IPS-18c (cell line): Measurements from ENCODE around the gene LRG1.
A peak's percentile ranks its signal among the peaks of the same experiment; 100 is the strongest.
"Not testable (repeated sequence)": the region's sequence is repeated elsewhere in the genome, so short reads cannot be mapped to it uniquely, and the experiment has no call there.

Experiments used
- H3K4me3 ChIP-seq: 2 replicates; pipeline ENCODE4 v1.7.0; 2013; ENCODE audit warnings: low read depth, mild to moderate bottlenecking, low read length, moderate library complexity; ENCODE audit not compliant: insufficient read depth
- H3K9me3 ChIP-seq: one replicate; pipeline ENCODE4 v1.6.1; 2013; ENCODE audit warnings: mild to moderate bottlenecking, low read length, moderate library complexity; ENCODE audit not compliant: control insufficient read depth, insufficient read depth

The LRG1 gene

DNA sequence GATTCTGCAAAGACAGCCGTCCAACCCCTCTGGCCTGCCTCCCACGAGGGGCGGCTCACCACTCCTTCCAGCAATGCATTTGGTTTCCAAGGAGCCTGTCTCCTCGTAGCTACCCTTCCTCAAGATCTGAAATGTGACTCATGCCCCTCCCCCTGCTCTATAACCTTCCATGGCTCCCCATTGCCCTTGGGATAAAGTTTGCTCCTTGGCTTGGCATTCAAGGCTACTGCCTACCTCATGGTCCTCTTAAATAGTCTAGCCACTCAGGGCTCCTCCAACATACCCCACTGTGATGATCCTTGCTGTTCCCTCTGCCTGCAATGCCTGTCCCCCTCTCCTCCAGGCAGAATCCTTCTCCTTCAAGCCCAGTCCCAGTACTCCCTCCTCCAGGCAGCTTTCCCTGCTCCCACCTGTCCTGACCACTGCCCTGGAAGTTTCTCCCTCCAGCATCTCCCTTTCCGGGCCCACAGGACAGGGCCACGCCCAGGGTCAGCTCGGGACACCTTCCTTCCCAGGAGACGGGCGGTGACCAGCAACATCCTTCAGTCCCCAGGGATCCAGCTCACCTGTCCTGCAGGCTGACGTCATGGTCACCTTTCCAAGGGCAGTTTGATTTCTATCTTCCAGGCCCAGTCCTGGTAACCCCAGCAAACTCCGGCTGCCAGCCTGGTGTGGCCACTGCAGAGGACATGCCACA lies 38.9 kb upstream of the LRG1 start:
- Histone ChIP-seq H3K9me3 (no peaks in the 10 kb centered on the region), H3K4me3 (no peak overlapping the region; the same call in 1 of the 2 replicates)

DNA sequence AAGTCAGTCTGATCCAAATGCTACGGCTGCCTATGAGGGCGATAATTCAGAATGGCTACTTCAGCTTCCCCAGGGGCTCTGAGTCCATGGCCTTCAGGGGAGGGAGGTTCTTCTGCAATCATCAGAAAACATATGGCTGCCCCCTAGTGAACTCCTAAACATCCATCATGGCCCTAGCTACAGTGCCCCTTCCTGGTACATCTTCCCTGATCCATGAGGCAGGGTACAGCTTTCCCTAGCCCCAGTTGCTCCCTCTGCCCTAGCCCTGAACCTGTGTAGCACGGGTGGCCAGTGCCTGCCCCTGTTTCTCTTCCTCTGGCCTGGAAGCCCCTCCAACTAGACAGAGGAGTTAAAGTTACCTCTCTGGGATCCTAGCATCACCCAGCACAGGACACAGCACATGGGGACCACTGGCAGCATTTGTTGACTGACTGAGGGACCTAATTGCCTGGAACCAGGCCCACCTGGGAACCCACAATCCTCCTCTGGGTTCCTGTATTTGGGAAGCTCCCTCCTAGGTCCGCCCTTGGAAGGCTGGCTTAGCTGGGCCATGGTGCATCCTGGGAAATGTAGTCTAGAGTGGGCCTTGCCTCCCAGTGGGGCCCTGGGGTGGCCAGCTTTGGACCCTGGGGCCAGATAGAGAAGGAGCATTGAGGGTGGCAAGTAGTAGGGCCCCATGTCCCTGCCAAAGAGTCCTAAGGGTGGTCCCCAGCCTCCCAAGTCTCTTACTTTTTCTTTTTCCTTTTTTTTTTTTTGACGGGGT lies 37.4 kb upstream of the LRG1 start:
- H3K4me3 ChIP-seq = no peak overlapping the region
- no peaks in the 10 kb centered on the region for H3K9me3 ChIP-seq

DNA sequence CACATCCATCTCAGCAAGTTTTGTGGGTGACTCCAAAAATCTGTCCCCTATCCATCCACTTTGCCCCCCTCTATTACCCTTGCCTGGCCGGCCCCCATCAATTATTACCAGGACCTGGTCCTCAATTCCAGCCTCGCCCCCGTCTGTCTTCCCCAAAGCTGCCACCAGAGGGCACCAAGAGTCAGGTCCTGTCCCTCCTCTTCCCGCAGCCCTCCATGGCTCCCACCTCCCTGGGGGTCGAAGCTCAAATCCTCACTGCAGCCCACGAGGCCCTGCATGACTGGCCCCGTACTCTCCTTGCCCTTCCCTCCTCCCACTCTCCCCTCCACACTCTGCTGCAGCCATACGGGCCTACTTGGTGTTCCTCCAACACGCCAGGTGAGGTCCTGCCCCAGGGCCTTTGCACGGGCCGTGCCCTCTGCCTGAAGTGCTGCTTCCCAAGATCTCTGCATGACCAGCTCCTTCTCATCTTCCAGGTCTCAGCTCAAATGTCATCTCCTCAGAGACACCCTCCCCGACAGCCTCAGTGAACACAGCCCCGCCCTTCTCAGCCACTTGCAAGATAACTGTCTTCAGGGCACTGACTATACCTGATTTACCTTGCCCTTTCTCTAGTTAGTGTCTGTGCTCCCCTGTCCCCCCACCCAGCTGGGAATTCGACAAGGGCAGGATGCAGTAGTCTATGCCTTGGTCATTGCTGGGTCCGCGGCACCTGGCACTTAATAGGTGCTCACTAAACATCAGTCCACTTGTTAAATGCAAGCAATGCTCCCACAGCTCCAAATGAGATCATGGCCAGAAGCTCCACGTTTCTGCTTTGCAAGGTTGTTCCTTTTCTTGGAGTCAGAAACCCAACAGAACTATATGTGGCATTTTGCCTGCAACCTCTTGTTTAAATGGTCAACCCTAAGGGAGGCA lies 36.4 kb upstream of the LRG1 start:
- H3K9me3 ChIP-seq = no peaks in the 10 kb centered on the region
- no peak overlapping the region for H3K4me3 ChIP-seq

DNA sequence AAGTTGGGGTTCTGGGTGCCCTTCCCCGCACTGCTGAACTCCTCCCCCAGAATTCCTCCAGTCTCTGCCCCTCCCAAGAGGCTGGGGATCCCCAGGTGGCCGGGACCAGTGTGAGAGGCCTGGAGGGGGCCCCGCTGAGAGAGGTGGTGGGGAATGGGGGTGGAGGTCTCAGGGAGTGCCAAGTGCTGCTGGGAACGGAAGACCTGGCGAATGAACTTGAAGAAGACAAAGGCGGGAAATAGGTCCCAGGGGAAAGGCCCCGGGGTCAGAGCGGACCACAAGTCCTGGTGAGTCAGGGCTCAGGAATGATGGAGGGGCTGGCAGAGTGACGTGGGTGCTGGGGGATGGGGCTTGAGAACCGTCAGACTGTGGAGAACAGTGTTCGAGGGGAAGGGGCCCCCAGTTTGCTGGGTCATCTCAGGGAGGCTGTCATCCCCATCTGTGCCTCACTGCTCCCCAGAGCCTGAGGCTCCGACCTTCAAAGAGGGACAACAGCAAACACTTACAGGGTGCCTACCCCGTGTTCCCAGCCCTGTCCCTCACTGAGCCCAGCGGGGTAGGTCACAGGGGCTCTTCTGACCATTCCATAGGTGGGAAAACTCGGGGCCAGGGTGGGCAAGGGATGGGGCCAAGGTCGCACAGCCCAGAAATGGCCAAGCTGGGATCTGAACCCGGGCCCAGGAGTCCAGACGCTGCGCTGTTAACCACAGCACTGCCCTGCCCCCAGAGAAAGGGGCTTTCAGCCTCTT lies 35.6 kb upstream of the LRG1 start:
- peak overlapping the region; percentile 11 for H3K4me3 ChIP-seq
- H3K9me3 ChIP-seq = no peaks in the 10 kb centered on the region

GRCh38 chr19:4573682-4574081 lies 33.8 kb upstream of the LRG1 start:
- no peak overlapping the region for H3K4me3 ChIP-seq
- no peaks in the 10 kb centered on the region for H3K9me3 ChIP-seq

DNA sequence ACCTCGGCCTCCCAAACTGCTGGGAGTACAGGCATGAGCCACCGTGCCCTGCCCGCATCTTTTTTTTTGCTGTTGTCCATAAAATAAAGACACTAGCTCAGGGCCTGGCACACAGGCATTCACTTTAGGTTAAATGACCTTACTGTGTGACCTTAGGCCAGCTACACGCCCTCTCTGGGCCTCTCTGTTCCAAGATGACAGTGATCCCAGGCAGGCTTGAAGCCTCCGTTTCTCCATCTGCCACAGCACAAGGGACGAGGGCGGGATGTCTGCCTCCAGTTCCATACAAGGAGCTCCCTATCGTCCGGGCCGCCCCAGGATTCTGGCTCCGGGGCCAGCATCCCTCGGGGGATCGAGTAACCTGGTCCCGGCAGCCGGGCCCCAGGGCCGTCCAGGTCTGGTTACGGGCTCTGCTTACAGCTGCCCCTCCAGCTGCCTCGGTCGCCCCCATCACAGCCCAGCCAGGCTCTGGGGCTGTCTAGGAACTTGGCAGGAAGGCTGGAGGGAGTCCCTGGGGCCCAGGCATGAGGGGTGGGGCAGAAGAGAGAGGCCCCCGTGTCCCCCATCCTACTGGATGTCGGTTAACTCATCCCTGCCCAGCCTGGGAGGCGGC lies 31.6 kb upstream of the LRG1 start:
- Histone ChIP-seq H3K9me3 (no peaks in the 10 kb centered on the region), H3K4me3 (no peak overlapping the region)

DNA sequence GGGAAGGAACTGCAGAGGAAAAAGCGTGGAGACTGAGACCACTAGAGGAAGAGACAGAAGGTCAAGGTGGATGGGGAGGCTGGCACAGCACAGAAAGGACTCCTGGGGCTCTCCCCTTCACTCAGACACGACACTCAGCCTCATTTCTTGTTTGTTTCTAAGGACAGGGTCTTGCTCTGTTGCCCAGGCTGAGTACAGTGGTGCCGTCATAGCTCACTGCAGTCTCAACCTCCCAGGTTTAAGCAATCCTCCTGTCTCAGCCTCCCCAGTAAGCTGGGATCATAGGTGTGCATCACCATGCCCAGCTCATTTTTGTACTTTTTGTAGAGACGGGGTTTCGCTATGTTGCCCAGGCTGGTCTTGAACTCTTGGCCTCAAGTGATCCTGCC lies 31.1 kb upstream of the LRG1 start:
- H3K4me3 ChIP-seq = no peak overlapping the region
- no peaks in the 10 kb centered on the region for H3K9me3 ChIP-seq

DNA sequence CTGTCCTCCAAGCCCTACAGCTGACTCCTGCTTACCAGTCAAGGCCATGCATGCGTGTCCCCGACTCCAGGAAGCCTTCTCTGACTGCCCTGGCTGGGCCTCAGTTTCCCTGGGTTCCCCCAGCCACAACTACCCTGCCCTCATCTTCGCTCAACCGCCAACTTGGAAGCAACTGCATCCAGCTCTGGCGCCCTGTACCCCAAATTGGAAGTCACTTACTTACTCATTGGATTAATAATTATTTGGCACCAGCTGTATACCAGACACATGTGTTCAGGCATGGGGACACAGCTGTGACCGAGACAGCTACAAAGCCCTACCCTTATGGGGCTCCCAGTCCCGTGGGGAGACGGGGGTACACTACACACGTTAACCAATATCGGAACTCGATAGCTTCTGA lies 30.6 kb upstream of the LRG1 start:
- no peak overlapping the region for H3K4me3 ChIP-seq
- no peaks in the 10 kb centered on the region for H3K9me3 ChIP-seq

- H3K9me3 ChIP-seq = no peaks in the 10 kb centered on the region
Measured at GRCh38 chr19:4568886-4569285, 29.1 kb upstream of the LRG1 start.

GRCh38 chr19:4567584-4568071 lies 27.8 kb upstream of the LRG1 start:
- Histone ChIP-seq H3K9me3 (no peaks in the 10 kb centered on the region), H3K4me3 (no peak overlapping the region)

More at GRCh38 chr19:4568886-4569285, 29.1 kb upstream of the LRG1 start:
- H3K4me3 ChIP-seq = no peak overlapping the region

- no peak overlapping the region for H3K4me3 ChIP-seq
Measured at GRCh38 chr19:4566402-4567051, 26.7 kb upstream of the LRG1 start.

GRCh38 chr19:4563562-4563961 lies 23.7 kb upstream of the LRG1 start:
- not testable (repeated sequence) for H3K9me3 ChIP-seq, H3K4me3 ChIP-seq

More at GRCh38 chr19:4566402-4567051, 26.7 kb upstream of the LRG1 start:
- H3K9me3 ChIP-seq = no peaks in the 10 kb centered on the region

DNA sequence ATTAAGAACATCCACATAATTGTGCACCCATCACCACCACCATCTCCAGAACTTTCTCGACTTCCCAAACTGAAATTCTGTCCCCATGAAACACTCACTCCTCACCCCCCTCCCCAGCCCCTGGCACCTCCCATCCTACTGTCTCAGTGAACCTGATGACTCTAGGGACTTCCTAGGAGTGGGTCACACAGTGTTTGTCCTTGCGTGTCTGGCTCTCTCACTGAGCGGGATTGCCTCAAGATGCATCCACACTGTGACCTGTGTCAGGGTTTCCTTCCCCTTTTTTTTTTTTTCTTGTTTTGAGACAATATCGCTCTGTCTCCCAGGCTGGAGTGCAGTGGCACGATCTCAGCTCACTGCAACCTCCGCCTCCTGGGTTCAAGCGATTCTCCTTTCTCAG lies 22.2 kb upstream of the LRG1 start:
- not testable (repeated sequence) for H3K9me3 ChIP-seq, H3K4me3 ChIP-seq

- Histone ChIP-seq H3K9me3 (no peaks in the 10 kb centered on the region), H3K4me3 (no peak within 1 kb of the TSS)
Measured at GRCh38 chr19:4559569-4559968, 19.7 kb upstream of the LRG1 start, which contains the start of gene SEMA6B. Gene SEMA6B (minus strand): TSS chr19:4559684. CDS start chr19:4558457, 1,227 bp downstream.

- Histone ChIP-seq H3K9me3 (no peaks in the 10 kb centered on the region), H3K4me3 (no peak overlapping the region)
Measured at GRCh38 chr19:4557971-4558941, 18.4 kb upstream of the LRG1 start.
